Right atrium auricular region (tissue), 2 donors: ENCODE results near the gene UBTD1. TPM values are rescaled to one million over a fixed set of nuclear protein-coding genes. Genes with fewer than 3 reads are reported as not detected.

Experiments
- DNase-seq: peaks from one replicate; pipeline ENCODE4 v3.0.0-alpha.2; 2019; ENCODE audit warnings: low spot score
- H3K27ac ChIP-seq, 2 donors: fragments of 200-600 bp; sonication (generic); 1 replicate in 1 of 2; 2 replicates in 1 of 2; pipeline ENCODE4 v1.5.1; 2016 to 2019
- H3K27me3 ChIP-seq, 2 donors: fragments of 200-600 bp; sonication (generic); one replicate each; pipeline versions ENCODE4 v1.5.1 to v1.6.0; 2017 to 2019
- H3K36me3 ChIP-seq: fragments of 200-600 bp; sonication (generic); one replicate; pipeline ENCODE4 v1.5.1; 2016
- H3K4me1 ChIP-seq, 2 donors: fragments of 200-600 bp; sonication (generic); one replicate each; pipeline versions ENCODE4 v1.5.1 to v1.6.0; 2017 to 2019
- H3K4me3 ChIP-seq, 2 donors: fragments of 200-600 bp; sonication (generic); 1 replicate in 1 of 2; 2 replicates in 1 of 2; pipeline ENCODE4 v1.5.1; 2017 to 2019; ENCODE audit warnings: mild to moderate bottlenecking in 1 of 2, moderate library complexity in 1 of 2
- H3K9me3 ChIP-seq, 2 donors: fragments of 200-600 bp; sonication (generic); one replicate each; pipeline ENCODE4 v1.5.1; 2019
- total RNA-seq, 2 donors: library from RNA; depleted of rRNA; stranded (reverse); fragments of >200 nt; gene quantifications; one replicate each; pipeline ENCODE4 v1.1.0, GENCODE V29; 2016
- TF ChIP-seq, protein P1 (sequence below), 2 donors: fragments of 200-600 bp; sonication (generic); IDR thresholded peaks; one replicate each; pipeline ENCODE4 v1.5.1; 2019; ENCODE audit warnings: antibody characterized with exemption in 2 of 2

UBTD1 gene
- total RNA-seq, 2 donors from 2014 or later, result 26.7 to 30.7 TPM

DNA sequence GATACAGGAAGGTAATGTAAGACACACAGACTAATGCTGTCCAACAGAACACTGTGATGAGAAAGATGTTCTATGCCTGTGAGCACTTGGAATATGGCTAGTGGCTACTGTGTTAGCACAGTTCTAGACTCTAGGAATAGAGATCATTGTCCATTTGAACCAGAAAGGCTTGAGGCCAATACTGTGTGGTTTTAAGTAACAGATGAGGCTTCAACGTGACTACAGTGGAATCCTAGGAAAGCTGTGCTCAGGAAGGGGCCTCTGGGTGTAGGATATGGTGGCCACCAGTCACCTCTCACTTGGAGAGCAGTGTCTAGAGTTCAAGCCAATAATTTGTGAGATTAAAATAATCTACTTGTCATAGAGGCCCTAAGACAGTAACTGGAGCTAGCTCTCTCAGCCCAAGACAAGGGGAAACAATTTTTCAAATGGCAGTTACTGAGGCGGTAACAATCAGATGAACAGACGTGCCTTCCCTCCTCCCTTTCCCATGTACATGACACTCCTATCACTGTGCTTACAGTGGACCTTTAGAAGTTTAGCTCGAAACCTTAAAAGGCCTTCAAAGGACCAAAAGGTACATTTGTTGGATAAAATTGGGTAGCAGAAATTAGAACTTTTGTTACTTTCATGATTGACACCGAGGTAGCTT, 42.6 kb upstream of the UBTD1 start:
- TF ChIP-seq, protein P1, sequence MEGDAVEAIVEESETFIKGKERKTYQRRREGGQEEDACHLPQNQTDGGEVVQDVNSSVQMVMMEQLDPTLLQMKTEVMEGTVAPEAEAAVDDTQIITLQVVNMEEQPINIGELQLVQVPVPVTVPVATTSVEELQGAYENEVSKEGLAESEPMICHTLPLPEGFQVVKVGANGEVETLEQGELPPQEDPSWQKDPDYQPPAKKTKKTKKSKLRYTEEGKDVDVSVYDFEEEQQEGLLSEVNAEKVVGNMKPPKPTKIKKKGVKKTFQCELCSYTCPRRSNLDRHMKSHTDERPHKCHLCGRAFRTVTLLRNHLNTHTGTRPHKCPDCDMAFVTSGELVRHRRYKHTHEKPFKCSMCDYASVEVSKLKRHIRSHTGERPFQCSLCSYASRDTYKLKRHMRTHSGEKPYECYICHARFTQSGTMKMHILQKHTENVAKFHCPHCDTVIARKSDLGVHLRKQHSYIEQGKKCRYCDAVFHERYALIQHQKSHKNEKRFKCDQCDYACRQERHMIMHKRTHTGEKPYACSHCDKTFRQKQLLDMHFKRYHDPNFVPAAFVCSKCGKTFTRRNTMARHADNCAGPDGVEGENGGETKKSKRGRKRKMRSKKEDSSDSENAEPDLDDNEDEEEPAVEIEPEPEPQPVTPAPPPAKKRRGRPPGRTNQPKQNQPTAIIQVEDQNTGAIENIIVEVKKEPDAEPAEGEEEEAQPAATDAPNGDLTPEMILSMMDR (IDR thresholded peaks at IDR 0.05), result no peak
- Histone ChIP-seq H3K4me1 (peaks cover 0 to 16% of the 10 kb centered on the region in 2 donors), H3K36me3 (peaks cover 77% of the 10 kb centered on the region), H3K27ac (no peak overlapping the region), H3K4me3 (no peak overlapping the region), H3K9me3 (no peaks in the 10 kb centered on the region), H3K27me3 (no peaks in the 10 kb centered on the region)
- no peak for DNase-seq

DNA sequence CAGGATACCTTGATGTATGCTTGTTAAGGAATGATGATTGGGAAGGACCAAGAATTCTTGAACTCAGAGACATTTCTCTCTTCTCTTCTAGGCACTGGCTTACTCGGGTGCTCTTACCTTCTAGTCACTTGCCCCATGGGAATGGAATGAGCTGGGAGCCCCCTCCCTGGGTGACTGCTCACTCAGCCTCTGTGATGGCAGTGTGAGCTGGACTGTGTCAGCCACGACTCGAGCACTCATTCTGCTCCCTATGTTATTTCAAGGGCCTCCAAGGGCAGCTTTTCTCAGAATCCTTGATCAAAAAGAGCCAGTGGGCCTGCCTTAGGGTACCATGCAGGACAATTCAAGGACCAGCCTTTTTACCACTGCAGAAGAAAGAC, 42.0 kb upstream of the UBTD1 start:
- H3K4me1 ChIP-seq, result peaks cover 0 to 15% of the 10 kb centered on the region in 2 donors
- no peak for DNase-seq
- no peak overlapping the region for H3K4me3 ChIP-seq
- no peak overlapping the region for H3K27ac ChIP-seq
- H3K36me3 ChIP-seq, result peaks cover 81% of the 10 kb centered on the region
- TF ChIP-seq, protein P1 (IDR thresholded peaks at IDR 0.05), result no peak
- no peaks in the 10 kb centered on the region for H3K27me3 ChIP-seq
- H3K9me3 ChIP-seq, result no peaks in the 10 kb centered on the region

DNA sequence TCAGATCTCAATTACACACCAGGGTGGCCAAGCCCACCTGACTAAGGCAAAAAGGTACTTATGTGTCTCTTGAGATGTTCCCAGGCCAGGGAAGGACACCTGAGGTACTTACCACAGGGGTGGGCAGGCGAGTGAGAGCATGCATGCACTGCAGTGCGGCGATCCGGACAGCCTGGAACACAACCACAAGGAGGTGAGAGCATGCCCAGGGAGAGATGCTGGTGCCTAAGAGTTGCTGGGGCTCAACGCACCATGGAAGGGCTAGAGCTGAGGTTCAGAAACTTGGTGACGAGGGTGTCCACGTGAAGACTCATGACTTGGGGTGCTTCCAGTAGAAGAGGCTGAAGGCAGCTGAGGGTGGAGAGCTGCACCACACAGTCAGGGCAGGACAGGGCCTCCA, 39.6 kb upstream of the UBTD1 start:
- DNase-seq, result no peak
- peaks cover 92% of the 10 kb centered on the region for H3K36me3 ChIP-seq
- no peak overlapping the region for H3K27ac ChIP-seq
- H3K4me3 ChIP-seq, result no peak overlapping the region
- H3K9me3 ChIP-seq, result no peaks in the 10 kb centered on the region
- TF ChIP-seq, protein P1 (IDR thresholded peaks at IDR 0.05), result no peak
- H3K27me3 ChIP-seq, result no peaks in the 10 kb centered on the region
- H3K4me1 ChIP-seq, result peaks cover 0 to 9% of the 10 kb centered on the region in 2 donors

DNA sequence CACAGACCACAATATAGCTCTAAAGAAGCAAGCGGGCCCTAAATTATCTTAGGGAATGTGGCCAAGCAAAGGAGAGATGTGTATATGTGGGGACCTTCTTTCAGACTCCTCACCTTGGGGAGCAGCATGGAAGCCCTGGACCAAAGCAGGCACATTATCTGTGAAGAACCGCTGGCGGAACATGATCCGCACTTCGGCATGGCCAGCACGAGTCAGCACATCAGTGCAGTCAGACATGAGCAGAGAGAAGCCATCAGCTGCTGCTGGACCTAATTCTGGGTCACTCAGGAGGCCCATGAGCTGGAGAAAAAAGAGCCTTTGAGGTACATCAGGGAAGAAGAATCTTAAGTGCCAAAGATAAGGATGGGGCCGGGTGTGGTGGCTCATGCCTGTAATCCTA, 38.8 kb upstream of the UBTD1 start:
- Histone ChIP-seq H3K27me3 (no peaks in the 10 kb centered on the region), H3K4me1 (peaks cover 0 to 1% of the 10 kb centered on the region in 2 donors), H3K9me3 (no peaks in the 10 kb centered on the region), H3K36me3 (peaks cover 97% of the 10 kb centered on the region), H3K4me3 (no peak overlapping the region), H3K27ac (no peak overlapping the region)
- DNase-seq, result no peak
- TF ChIP-seq, protein P1 (IDR thresholded peaks at IDR 0.05), result no peak

DNA sequence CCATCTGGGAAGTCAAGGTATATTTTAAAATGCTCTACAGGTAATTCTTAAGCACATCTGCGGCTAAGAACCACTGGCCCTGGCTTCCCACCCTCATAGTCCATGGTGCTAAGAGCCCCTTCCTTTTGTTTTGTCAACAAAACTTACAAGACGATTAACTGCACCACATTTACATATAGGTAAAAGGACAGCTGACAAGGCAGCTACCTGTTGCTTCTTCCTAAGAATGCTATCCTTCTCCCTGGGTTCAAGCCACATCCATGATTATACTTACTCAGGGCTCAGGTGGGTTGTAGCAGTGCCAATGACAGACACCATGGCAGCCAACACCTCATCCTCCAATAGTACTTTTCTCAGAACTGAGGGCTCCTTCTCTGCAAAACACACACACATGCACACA, 36.4 kb upstream of the UBTD1 start:
- H3K36me3 ChIP-seq, result peaks cover 97% of the 10 kb centered on the region
- TF ChIP-seq, protein P1 (IDR thresholded peaks at IDR 0.05), result no peak

More for the DNA sequence above, 36.4 kb upstream of the UBTD1 start:
- Histone ChIP-seq H3K4me1 (no peaks in the 10 kb centered on the region), H3K9me3 (no peaks in the 10 kb centered on the region), H3K27ac (no peak overlapping the region), H3K27me3 (no peaks in the 10 kb centered on the region), H3K4me3 (no peak overlapping the region)
- DNase-seq, result no peak
